Fibroblast of skin of right quadriceps (primary cell): ENCODE measurements around the gene MPV17.

Experiments used
- DNase-seq: peaks from one replicate; pipeline ENCODE4 v3.0.0-alpha.2; 2013

The MPV17 gene

GRCh38 chr2:27263287-27264252 is 59.3 kb downstream of the MPV17 start:
- DNase-seq, result no peak

GRCh38 chr2:27262379-27263286 is 60.3 kb downstream of the MPV17 start, which contains the start of gene SLC30A3:
Gene SLC30A3 (minus strand): TSS chr2:27263047. CDS start chr2:27262906, 141 bp downstream.
- DNase-seq, result no peak

GRCh38 chr2:27261926-27262298 is 61.0 kb downstream of the MPV17 start:
- no peak for DNase-seq

GRCh38 chr2:27261241-27261925 is 61.5 kb downstream of the MPV17 start:
- no peak for DNase-seq
